Stimulated activated CD8-positive, alpha-beta memory T cell treated with anti-CD3 and anti-CD28 coated beads, Interleukin-4, amount 100 ng/mL, for 24 hours (primary cell): ENCODE data around the gene SAG.

Experiments
- DNase-seq: peaks from one replicate; pipeline ENCODE4 v3.0.0-alpha.2; 2020; ENCODE audit warnings: low read depth

SAG gene

DNA sequence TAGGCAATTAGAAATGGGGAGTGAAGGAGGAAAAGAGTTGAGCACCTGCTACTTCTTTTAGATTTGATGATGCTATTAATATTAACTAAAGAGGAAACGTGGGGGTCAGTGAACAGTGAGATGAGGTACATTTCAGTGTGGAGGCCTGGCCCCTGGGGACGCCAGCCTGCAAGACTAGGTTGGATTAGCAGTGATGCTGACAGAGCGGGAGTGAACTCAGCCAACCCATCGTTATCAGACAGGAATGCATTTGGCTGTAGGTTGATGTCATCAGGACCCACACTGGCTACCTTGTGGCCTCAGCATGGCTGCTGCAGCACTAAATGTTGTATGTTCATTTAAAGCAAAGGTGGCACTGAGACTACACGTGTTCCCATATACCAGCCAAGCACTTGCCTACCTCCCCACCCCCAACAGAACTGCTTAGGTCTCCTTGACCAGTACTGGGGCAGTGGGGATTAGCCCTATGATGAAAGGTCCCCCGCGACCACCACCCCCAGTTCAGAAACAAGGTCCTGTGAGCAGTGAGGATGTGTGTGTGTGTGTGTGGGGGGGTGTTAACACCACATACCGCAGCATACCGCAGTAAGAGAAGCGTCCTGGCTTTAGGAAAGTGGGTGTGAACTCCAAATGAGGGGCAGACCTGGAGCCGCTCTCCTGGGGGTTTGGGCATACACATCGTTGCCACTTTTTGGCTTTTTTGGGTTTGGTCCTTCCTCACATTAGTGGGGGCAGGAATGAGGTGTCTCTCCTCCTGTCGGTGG is 72.7 kb downstream of the SAG start:
- no peak for DNase-seq

DNA sequence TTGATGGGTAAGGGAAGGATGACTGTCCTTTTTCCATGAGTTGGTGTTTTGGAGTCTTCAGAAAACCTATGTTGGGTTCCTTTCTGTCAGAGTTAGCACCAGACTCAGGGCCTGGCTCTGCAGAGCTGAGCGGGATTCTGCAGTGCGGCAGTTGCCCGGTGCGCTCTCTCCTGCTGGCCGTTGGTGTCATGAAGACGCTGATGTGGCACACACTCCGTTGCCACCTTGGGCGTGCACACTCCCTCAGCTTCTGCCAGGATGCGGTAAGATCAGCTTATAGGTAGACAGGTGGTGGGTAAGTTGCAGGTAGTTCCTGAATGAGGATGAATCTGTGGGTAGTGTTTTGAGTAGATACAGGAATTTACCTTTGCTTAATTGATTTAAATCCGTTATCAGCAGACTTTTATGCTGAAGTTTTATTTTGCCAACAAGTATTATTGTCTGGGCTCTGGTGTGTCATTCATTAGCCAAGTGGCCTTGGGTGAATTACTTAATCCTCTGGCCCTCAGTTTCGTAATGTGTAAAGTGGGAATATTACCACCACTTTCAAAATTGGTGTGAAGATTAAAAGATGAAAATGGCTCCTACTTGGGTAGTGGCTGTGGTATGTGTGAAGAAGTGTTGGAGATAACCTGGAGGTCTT is 73.5 kb downstream of the SAG start:
- no peak for DNase-seq

DNA sequence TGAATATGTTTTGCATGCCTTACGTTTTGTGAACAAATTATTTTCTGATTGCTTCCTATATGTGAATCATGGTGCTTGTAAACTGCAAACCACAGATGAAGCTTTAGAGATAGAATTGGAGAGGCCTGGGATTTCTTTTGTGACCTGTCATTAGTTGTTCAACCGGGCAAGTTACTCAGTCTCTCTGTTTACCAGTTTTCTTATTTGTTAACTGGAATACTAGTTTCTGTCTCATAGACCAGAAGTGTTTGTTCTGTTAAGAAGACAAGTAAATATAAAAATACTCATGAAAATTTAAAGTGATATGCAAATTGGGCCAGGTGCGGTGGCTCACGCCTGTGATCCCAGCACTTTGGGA is 74.0 kb downstream of the SAG start:
- DNase-seq: no peak

DNA sequence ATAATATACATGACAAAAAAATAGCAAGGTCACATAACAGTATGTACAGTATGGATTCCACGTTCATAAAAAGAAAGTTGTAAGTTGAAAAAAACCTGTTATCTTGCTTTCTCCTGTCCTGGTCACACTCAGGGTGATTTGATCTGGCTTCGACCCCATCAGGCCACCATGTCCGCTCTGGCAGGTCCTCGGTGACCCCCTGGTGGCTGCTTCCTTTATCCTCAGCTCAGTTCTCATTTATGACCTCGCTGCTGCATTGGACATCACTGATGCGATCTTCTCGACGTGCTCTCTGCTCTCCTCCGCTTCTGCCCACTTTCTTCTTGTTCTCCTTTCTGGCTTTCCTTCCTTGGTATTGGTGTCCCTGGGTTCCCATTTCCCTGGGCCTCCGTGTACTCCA is 76.4 kb downstream of the SAG start:
- DNase-seq: no peak

DNA sequence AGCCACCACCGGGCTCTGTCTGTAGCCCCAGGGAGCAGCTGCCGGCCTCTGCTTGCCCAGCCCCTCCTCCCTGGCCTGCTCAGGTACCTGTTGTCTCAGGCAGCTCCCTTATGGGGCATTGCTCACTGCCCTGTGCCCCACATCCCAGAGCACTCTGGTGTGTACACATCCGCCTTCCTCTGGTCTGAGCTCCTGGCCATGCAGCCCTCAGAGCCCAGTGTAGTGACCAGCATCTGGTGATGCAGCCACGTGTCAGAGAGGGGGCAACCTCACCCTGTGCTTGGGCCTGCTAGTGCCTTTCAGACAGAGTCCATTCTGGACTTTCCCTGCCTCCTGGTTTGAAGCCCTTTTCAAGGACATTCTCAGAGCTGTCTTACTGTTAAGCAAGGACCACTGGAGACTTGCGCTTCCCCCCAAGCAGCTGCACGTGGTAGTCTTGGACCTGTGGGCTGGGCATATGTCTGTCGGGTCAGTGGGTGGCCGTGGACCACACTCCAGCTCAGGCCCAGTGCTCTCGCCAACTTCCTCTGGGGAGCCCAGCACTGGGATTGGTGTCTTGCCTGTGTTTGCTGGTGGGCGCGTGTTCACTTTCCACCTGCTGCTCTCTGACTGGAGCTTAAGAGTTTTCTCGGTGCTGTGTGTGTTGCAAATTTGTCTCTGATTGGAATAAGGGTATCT is 77.3 kb downstream of the SAG start:
- DNase-seq: no peak

DNA sequence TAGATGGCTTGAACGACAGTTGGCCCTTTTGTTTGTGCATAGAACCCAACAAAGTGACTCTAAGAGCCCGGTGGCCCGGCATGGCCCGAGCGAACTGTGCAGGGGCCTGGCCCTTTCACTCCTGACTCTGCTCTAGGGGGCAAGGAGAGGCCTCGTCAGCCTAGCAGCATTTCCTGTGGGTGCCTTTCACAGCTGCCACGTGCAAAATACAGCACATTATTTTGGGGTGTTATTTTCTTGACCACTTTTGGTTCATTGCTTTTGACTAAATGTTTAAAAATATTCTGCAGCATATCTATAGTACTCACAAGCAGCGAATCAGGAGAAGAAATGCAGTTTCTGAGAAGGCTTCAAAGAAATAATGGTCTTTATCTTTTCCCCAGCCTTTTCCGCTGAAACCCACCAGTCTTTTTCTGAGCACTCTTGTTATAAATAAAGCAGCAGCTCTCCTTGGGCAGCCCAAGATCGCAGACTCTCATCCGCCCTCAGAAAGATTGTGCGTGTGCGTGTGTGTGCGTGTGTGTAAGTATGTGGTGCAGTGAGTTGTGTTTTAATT is 78.0 kb downstream of the SAG start:
- DNase-seq: peak; percentile 36

DNA sequence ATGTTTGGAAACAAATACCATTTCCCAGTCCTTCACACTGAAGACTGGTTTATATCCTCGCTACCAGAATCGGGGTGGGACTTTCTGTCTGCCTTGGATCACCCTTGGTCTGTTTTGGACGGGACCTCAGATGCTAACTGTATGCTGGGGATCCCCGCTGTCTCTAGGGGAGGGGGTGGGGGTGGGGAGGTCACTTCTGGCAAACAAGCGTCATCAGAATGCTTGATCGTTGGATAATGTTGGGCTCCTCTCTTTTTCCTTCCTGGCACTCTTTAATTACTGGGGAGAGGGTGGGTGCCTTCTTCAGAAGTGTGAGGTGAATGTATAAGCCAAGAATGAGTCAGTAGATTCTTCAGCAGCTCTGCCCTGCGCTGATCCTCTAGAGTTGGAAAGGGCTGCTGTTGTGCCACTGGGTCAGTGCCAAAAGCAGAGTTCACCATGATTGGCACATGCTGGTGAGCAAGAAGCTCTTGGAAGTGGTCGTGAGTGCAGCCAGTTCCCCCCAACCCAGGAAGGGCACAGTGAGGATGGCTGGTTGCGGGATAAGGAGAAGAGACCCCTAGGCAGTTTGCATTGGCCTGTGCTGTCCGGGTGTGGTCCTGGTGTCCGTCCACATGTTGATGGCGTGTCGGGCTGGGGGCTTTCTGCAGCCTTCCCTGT is 78.9 kb downstream of the SAG start:
- no peak for DNase-seq

DNA sequence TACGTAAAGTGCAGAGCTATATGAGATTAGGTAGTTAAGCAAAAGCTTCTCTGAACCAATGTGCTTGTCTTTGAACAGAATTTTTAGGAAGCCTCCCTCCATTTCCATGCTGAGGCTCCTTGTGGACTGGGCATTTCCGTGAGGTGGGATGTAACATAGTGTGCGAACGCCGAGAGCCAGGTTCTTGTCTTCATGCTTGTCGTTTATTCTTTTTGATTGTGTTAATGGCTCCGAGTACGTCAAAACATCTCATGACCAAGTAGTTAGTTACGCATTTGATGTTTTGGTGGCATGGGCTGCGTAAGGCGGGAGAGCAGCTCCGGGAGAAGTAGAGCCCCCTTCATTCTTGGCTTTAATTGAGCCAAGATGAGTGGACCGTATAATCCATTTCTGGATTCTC is 79.6 kb downstream of the SAG start:
- no peak for DNase-seq

DNA sequence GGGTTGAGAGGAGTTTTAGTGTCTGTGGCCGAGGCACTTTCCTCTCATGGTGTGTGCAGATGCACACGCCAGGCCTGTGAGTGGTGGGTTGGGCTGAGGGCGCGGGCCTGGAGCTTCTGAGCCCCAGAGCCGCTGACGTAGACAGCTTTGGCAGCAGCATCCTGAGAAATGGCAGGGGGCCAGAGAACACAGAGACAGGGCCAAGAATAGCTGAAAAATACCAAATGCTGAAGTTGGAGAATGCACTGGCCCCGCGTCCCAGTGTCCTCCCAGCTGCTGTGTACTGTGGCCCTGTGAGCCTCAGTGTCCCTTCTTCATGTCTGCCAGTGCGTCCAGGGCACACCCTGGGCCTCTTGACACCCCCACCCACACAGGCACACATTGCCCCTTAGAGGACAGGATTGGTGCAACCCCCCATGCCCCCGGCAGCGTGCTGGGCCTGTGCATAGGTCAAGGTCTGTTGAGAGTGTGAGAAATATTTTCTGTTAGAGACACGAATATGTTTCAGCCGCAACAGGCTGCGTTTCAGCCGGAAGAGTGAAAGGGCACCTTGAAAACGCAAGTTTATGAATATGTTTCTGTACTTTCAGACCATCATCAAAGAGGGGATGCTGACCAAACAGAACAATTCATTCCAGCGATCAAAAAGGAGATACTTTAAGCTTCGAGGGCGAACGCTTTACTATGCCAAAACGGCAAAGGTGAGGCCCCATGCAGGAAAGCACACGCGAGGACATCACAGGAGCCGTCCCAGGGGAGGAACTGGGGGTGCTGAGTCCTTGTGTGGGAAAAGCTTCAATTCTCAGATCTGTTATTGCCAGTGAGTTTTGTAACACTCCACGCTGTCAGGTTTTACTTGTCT is 80.3 kb downstream of the SAG start:
- DNase-seq: no peak

DNA sequence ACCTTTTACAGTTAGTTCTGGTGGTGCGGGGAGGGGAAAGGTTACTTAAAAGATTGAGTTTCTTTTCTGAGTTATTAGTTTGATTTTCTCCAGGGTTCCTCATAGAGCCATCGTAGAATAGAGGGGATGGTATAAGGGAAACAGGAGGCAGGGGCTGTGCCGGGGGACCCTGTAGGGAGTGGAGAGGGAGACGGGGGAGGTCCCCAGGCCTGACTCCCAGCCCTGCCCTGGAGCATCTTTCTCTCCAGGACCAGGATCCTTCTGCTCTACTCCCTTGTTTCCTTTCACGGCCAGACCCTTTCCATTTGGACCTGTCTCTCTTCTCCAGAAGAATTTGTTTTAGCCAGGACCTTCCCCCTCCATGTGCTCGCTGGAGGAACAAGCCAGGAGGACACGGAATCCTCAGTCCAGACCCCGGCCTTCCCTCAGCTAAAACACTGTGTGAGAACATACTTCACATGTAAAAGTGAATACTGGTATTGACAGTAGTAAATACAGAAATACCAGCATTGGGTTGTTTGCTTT is 82.0 kb downstream of the SAG start:
- no peak for DNase-seq

DNA sequence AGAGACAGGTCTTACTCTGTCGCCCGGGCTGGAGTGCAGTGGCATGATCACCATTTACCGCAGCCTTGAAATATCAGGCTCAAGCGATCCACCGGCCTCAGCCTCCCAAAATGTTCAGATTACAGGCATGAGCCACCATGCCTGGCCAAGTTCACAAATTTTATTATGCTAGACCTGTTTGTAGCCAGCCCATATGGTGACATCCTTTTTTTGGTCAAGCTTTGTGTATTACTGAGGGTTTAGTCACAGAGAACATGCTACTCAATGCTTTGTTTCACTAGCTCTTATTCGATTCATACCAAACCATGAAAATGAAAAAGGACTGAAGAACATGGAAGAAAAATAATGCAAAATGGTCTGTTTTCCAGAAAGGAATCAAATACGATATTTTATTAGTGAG is 88.1 kb downstream of the SAG start:
- no peak for DNase-seq
